Measurements from ENCODE around the gene TAL2. TPM values are rescaled to one million over a fixed set of nuclear protein-coding genes. Genes with fewer than 3 reads are reported as not detected.

Gene TAL2
- total RNA-seq, 1 donor from 2014 or later, result not detected

- Histone ChIP-seq H3K36me3 (peaks cover 5% of the 10 kb centered on the region), H3K9me3 (no peaks in the 10 kb centered on the region), H3K27ac (no peak overlapping the region), H3K4me3 (no peak overlapping the region), H3K4me1 (no peaks in the 10 kb centered on the region), H3K27me3 (no peaks in the 10 kb centered on the region)
- no peak for ATAC-seq
- no peak for DNase-seq
- TF ChIP-seq CTCF (IDR thresholded peaks at IDR 0.05), result no peak
- intact Hi-C loops (cut with DNase I), result no loop called here
Observed at GRCh38 chr9:105636331-105636730, 25.9 kb upstream of the TAL2 start.

- no peaks in the 10 kb centered on the region for H3K9me3 ChIP-seq
- H3K27ac ChIP-seq, result no peak overlapping the region
- peaks cover 5% of the 10 kb centered on the region for H3K36me3 ChIP-seq
- no peak for TF ChIP-seq CTCF (IDR thresholded peaks at IDR 0.05)
- intact Hi-C loops (cut with DNase I), result no loop called here
- no peaks in the 10 kb centered on the region for H3K4me1 ChIP-seq
- H3K4me3 ChIP-seq, result no peak overlapping the region
- DNase-seq (no peak), ATAC-seq (no peak)
- H3K27me3 ChIP-seq, result no peaks in the 10 kb centered on the region
Observed at GRCh38 chr9:105637787-105638395, 24.4 kb upstream of the TAL2 start.

- no peak for TF ChIP-seq CTCF (IDR thresholded peaks at IDR 0.05)
- no peak overlapping the region for H3K4me3 ChIP-seq
- H3K9me3 ChIP-seq, result no peaks in the 10 kb centered on the region
- DNase-seq, result no peak
- intact Hi-C loops (cut with DNase I), result no loop called here
- H3K27me3 ChIP-seq, result no peaks in the 10 kb centered on the region
- H3K27ac ChIP-seq, result no peak overlapping the region
- no peaks in the 10 kb centered on the region for H3K4me1 ChIP-seq
- H3K36me3 ChIP-seq, result peaks cover 5% of the 10 kb centered on the region
- ATAC-seq, result no peak
Observed at GRCh38 chr9:105639936-105640335, 22.3 kb upstream of the TAL2 start.

- DNase-seq, result no peak
- intact Hi-C loops (cut with DNase I), result no loop called here
- H3K4me3 ChIP-seq, result no peak overlapping the region
- TF ChIP-seq CTCF (IDR thresholded peaks at IDR 0.05), result no peak
- no peak overlapping the region for H3K27ac ChIP-seq
- H3K4me1 ChIP-seq, result no peaks in the 10 kb centered on the region
- no peak for ATAC-seq
- H3K36me3 ChIP-seq, result no peaks in the 10 kb centered on the region
- no peaks in the 10 kb centered on the region for H3K9me3 ChIP-seq
- H3K27me3 ChIP-seq, result no peaks in the 10 kb centered on the region
Observed at GRCh38 chr9:105643795-105644194, 18.5 kb upstream of the TAL2 start.

GRCh38 chr9:105646879-105647594, 15.2 kb upstream of the TAL2 start:
- intact Hi-C loops (cut with DNase I), result no loop called here
- H3K36me3 ChIP-seq, result no peaks in the 10 kb centered on the region
- DNase-seq, result no peak
- no peak overlapping the region for H3K4me3 ChIP-seq
- no peaks in the 10 kb centered on the region for H3K4me1 ChIP-seq
- H3K27me3 ChIP-seq, result no peaks in the 10 kb centered on the region
- H3K27ac ChIP-seq, result no peak overlapping the region
- H3K9me3 ChIP-seq, result no peaks in the 10 kb centered on the region
- no peak for ATAC-seq
- no peak for TF ChIP-seq CTCF (IDR thresholded peaks at IDR 0.05)
